GM12878 (cell line): ENCODE measurements around the gene SLC45A3. TPM values are rescaled to one million over a fixed set of nuclear protein-coding genes. Genes with fewer than 3 reads are reported as not detected.

Experiments used
- ATAC-seq: fragments of 200-7000 bp; cut with Tn5 transposase; 3 replicates; pipeline ENCODE4 v1.9.1; 2020; ENCODE audit warnings: mild to moderate bottlenecking, moderate library complexity
- BruUV-seq: library from RNA; stranded (reverse); fragments of 400-500 nt; replicated peaks from 2 replicates; lab custom pipeline; 2021; lab: Mats Ljungman, UMichigan
- CTCF ChIA-PET: fragments of 300-600 bp; sonication (Branson Sonifier 250); formaldehyde crosslinking; extraction: SDS; loops from one replicate; lab custom pipeline; 2021; ENCODE audit warnings: inconsistent platforms; lab: Yijun Ruan, JAX
- POLR2A ChIA-PET: fragments of 350-600 bp; formaldehyde crosslinking; extraction: SDS; loops from one replicate; lab custom pipeline; 2021; ENCODE audit warnings: inconsistent platforms; lab: Charles Lee
- RAD21 ChIA-PET: fragments of 300-600 bp; sonication (Branson Sonifier 250); formaldehyde crosslinking; loops from one replicate; lab custom pipeline; 2023; ENCODE audit warnings: antibody characterized with exemption; ENCODE audit not compliant: unreplicated experiment; lab: Charles Lee
- SMC1A ChIA-PET: fragments of 300-600 bp; sonication (Branson Sonifier 250); formaldehyde crosslinking; loops from one replicate; lab custom pipeline; 2023; ENCODE audit not compliant: unreplicated experiment, uncharacterized antibody; lab: Charles Lee
- DNase-seq: peaks from one replicate; pipeline ENCODE4 v3.0.0-alpha.2; 2011; ENCODE audit warnings: low read depth, low spot score
- FAIRE-seq: peaks from 3 replicates; lab custom pipeline; 2011; peaks lifted over from hg19 to GRCh38; lab: Jason Lieb, UNC
- H2AFZ ChIP-seq: 2 replicates; pipeline ENCODE4 v1.6.0; 2011; ENCODE audit warnings: low read depth, low read length, control low read depth; ENCODE audit not compliant: control insufficient read depth
- H3K27ac ChIP-seq: 2 replicates; pipeline ENCODE4 v1.5.1; 2011; ENCODE audit warnings: control low read depth; ENCODE audit not compliant: control insufficient read depth, insufficient read depth
- H3K27me3 ChIP-seq, 2 experiments: replicated peaks in 1 of 2; 2 replicates each; pipeline versions ENCODE4 v1.6.0 to v1.6.1; 2011; ENCODE audit warnings: low read length in 1 of 2; ENCODE audit not compliant: control insufficient read depth in 2 of 2, insufficient read depth in 2 of 2
- H3K36me3 ChIP-seq, 2 experiments: 2 replicates each; pipeline ENCODE4 v1.5.1; 2011; ENCODE audit warnings: low read length in 1 of 2; ENCODE audit not compliant: control insufficient read depth in 2 of 2, insufficient read depth in 2 of 2
- H3K4me1 ChIP-seq: 2 replicates; pipeline ENCODE4 v1.6.1; 2011; ENCODE audit warnings: mild to moderate bottlenecking, low read length, moderate library complexity, mixed read lengths; ENCODE audit not compliant: control insufficient read depth, insufficient read depth
- H3K4me2 ChIP-seq: 2 replicates; pipeline ENCODE4 v1.6.0; 2011; ENCODE audit warnings: control low read depth; ENCODE audit not compliant: control insufficient read depth, insufficient read depth
- H3K4me3 ChIP-seq: fragments of 200-600 bp; sonication (generic); 2 replicates; pipeline ENCODE4 v1.5.1; 2016
- H3K79me2 ChIP-seq: 2 replicates; pipeline ENCODE4 v1.6.0; 2011; ENCODE audit warnings: low read length; ENCODE audit not compliant: control insufficient read depth, insufficient read depth
- H3K9ac ChIP-seq: 2 replicates; pipeline ENCODE4 v1.8.0; 2011; ENCODE audit warnings: low read length, control low read depth, mixed read lengths; ENCODE audit not compliant: control insufficient read depth, insufficient read depth
- H3K9me3 ChIP-seq: replicated peaks from 3 replicates; pipeline ENCODE4 v1.5.1; 2011; ENCODE audit warnings: mild to moderate bottlenecking, low read length; ENCODE audit not compliant: control insufficient read depth, insufficient read depth
- H4K20me1 ChIP-seq: 2 replicates; pipeline ENCODE4 v1.6.0; 2011; ENCODE audit not compliant: control insufficient read depth, insufficient read depth
- CHD2 ChIP-seq: IDR thresholded peaks from 2 replicates; pipeline ENCODE4 v1.6.1; 2011; ENCODE audit warnings: low read depth, low read length, improper control_type of control experiment, borderline replicate concordance
- CREB1 ChIP-seq: IDR thresholded peaks from 2 replicates; pipeline ENCODE4 v1.6.1; 2012; ENCODE audit warnings: low read depth, mild to moderate bottlenecking, inconsistent platforms
- ESRRA ChIP-seq: IDR thresholded peaks from 2 replicates; pipeline ENCODE4 v1.6.1; 2012; ENCODE audit warnings: mild to moderate bottlenecking, low read length, improper control_type of control experiment
- FOXK2 ChIP-seq: fragments of 450-650 bp; IDR thresholded peaks from 2 replicates; pipeline ENCODE4 v1.6.1; 2017; ENCODE audit warnings: mild to moderate bottlenecking, moderate library complexity
- HDAC2 ChIP-seq: fragments of 200-600 bp; sonication (generic); IDR thresholded peaks from 2 replicates; pipeline ENCODE4 v1.6.1; 2017
- HDAC6 ChIP-seq: fragments of 200-600 bp; sonication (generic); IDR thresholded peaks from one replicate; pipeline ENCODE4 v1.8.0; 2017; ENCODE audit warnings: antibody characterized with exemption; ENCODE audit not compliant: unreplicated experiment
- KLF5 ChIP-seq: fragments of 450-650 bp; IDR thresholded peaks from 2 replicates; pipeline ENCODE4 v1.6.1; 2014; ENCODE audit warnings: mild to moderate bottlenecking; ENCODE audit not compliant: partially characterized antibody
- RBBP5 ChIP-seq: fragments of 200-600 bp; sonication (generic); conservative IDR thresholded peaks from 2 replicates; pipeline ENCODE4 v1.6.1; 2016
- ZNF217 ChIP-seq: fragments of 450-650 bp; IDR thresholded peaks from 2 replicates; pipeline ENCODE4 v1.6.1; 2017; ENCODE audit warnings: antibody characterized with exemption, mild to moderate bottlenecking
- WGBS: methylation state at CpG from one replicate; pipeline ENCODE4 v1.1.6; 2016; ENCODE audit warnings: low lambda C conversion rate; ENCODE audit not compliant: insufficient replicate concordance, insufficient coverage; ENCODE audit errors: missing lambda C conversion rate; 5-methylcytosine and 5-hydroxymethylcytosine counted together
- in situ Hi-C: fragments of 300-500 bp; cut with MboI; formaldehyde crosslinking; loops from 9 replicates; pipeline ENCODE4 v1.14.3; 2018; ENCODE audit warnings: mixed read lengths
- intact Hi-C: fragments of 100-400 bp; cut with micrococcal nuclease; formaldehyde crosslinking; loops from one replicate; pipeline ENCODE4 v1.14.2; 2022; ENCODE audit not compliant: unreplicated experiment
- polyA plus RNA-seq, 11 experiments: library from polyadenylated mRNA; depleted of rRNA in 4 of 11; unstranded in 6 of 11; stranded (reverse) in 5 of 11; fragments of >200 nt; fragmentation: Nextera tagmentation in 4 of 11; fragmentation: Illumina TruSeq in 1 of 11; extraction: Ambion mirVana in 4 of 11; extraction: Trizol in 1 of 11; gene quantifications; 1 replicate in 1 of 11; 2 replicates in 10 of 11; pipeline versions ENCODE4 v1.2.1 to v1.2.3, GENCODE V29; 2011 to 2016; ENCODE audit warnings: inconsistent platforms in 2 of 11, missing spikeins in 2 of 11, low read depth in 1 of 11
- total RNA-seq, 4 experiments: library from RNA; depleted of rRNA in 3 of 4; stranded (reverse); fragments of >200 nt in 3 of 4; fragmentation: Illumina TruSeq in 1 of 4; extraction: Trizol in 1 of 4; gene quantifications; 2 replicates each; pipeline versions ENCODE4 v1.2.1 to v1.2.3, GENCODE V29; 2013 to 2021
- TF ChIP-seq, protein P1 (sequence below), 3 experiments: IDR thresholded peaks in 2 of 3; conservative IDR thresholded peaks in 1 of 3; 2 replicates each; pipeline ENCODE4 v1.5.1; 2011; ENCODE audit warnings: low read depth in 3 of 3, low read length in 3 of 3, mild to moderate bottlenecking in 3 of 3, control low read depth in 2 of 3, moderate library complexity in 2 of 3, inconsistent platforms in 1 of 3, mixed read lengths in 1 of 3; ENCODE audit not compliant: control insufficient read depth in 2 of 3, insufficient read depth in 1 of 3; ENCODE audit errors: extremely low read depth in 1 of 3

SLC45A3 gene
- total and polyA plus RNA-seq, 10 of the 15 experiments (the other 5 are each of a cell fraction or from before 2014, with no cell fraction given) = 0.26 to 10.3 (median 4.1) TPM

DNA sequence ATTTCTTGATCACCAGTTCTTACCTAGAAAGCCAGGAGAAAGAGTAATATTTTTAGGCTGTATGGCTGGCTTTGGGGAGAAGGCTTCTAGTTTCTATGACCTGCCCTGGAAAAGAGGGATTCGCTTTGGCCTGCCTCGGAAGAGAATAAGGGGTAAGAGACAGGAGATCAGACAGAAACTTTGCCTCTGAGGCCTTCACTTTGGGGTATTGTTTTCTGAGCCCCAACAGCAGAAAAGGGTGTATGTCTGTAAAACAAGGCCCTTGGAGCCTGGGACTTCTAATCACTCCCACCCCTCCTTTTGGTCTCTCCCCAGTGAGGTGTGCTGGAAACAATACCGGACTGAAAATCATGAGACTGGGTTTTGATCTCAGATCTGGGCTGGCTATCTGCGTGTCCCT lies 5.1 kb downstream of the SLC45A3 start:
- no peaks in the 10 kb centered on the region for H3K79me2 ChIP-seq
- H3K4me1 ChIP-seq = peaks cover 37% of the 10 kb centered on the region
- no peak overlapping the region for H2AFZ ChIP-seq
- no peak for TF ChIP-seq CHD2
- TF ChIP-seq, protein P1, sequence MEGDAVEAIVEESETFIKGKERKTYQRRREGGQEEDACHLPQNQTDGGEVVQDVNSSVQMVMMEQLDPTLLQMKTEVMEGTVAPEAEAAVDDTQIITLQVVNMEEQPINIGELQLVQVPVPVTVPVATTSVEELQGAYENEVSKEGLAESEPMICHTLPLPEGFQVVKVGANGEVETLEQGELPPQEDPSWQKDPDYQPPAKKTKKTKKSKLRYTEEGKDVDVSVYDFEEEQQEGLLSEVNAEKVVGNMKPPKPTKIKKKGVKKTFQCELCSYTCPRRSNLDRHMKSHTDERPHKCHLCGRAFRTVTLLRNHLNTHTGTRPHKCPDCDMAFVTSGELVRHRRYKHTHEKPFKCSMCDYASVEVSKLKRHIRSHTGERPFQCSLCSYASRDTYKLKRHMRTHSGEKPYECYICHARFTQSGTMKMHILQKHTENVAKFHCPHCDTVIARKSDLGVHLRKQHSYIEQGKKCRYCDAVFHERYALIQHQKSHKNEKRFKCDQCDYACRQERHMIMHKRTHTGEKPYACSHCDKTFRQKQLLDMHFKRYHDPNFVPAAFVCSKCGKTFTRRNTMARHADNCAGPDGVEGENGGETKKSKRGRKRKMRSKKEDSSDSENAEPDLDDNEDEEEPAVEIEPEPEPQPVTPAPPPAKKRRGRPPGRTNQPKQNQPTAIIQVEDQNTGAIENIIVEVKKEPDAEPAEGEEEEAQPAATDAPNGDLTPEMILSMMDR (IDR thresholded peaks at IDR 0.05 in 2 of 3, conservative IDR thresholded peaks at IDR 0.05 in 1 of 3; ENCODE audit: control insufficient read depth in 2 of 3, extremely low read depth in 1 of 3, insufficient read depth in 1 of 3, low read depth in 3 of 3, low read length in 3 of 3) = no peak
- TF ChIP-seq CREB1 = no peak
- TF ChIP-seq RBBP5 = no peak
- no peak for TF ChIP-seq HDAC6
- TF ChIP-seq ESRRA = no peak
- TF ChIP-seq HDAC2 = no peak
- no peak for TF ChIP-seq ZNF217
- no peak for TF ChIP-seq FOXK2
- TF ChIP-seq KLF5 = no peak
- ChIA-PET RAD21 (interaction anchor here (6.7 kb wide), 1 partner anchor 35 kb away, joined by 36 read pairs; no protein-coding TSS in a partner anchor), CTCF (interaction anchor here (0.6 to 31.9 kb wide), 5 partner anchors 8 to 189 kb away, joined by 3 to 1339 read pairs (median 65); no protein-coding TSS in a partner anchor), SMC1A (interaction anchor here (1.0 to 26.7 kb wide), 2 partner anchors 17 to 31 kb away, joined by 4 to 1008 read pairs; no protein-coding TSS in a partner anchor), POLR2A (no interaction called here)
- intact Hi-C loops (no loop called here), in situ Hi-C loops (no loop called here)
- H4K20me1 ChIP-seq = 0 out of 2 replicates have a peak, but pooled peaks cover 7% of the 10 kb centered on the region
- H3K9ac ChIP-seq = no peak overlapping the region
- WGBS = 93% methylated on average over 4 of the region's 4 CpGs
- BruUV-seq = no TSS peak
- ATAC-seq (no peak), DNase-seq (no peak), FAIRE-seq (no peak)
- no peaks in the 10 kb centered on the region for H3K36me3 ChIP-seq
- no peaks in the 10 kb centered on the region for H3K27me3 ChIP-seq
- no peak overlapping the region for H3K4me2 ChIP-seq
- H3K9me3 ChIP-seq = no peaks in the 10 kb centered on the region
- no peak overlapping the region for H3K27ac ChIP-seq
- no peak overlapping the region for H3K4me3 ChIP-seq
